ENCODE data around the gene LSM5.

- TF ChIP-seq CTCF (IDR thresholded peaks at IDR 0.05) (no peak), POLR2A (IDR thresholded peaks at IDR 0.05) (no peak), EP300 (IDR thresholded peaks at IDR 0.05; ENCODE audit: low read depth) (no peak)
These were observed 12.6 kb downstream of the LSM5 start for GRCh38 chr7:32477649-32477980.
